HG02943 (cell line): ENCODE measurements around the gene CDK18.

ENCODE experiments used
- ATAC-seq: cut with Tn5 transposase; IDR thresholded peaks from one replicate; pipeline ENCODE4 v1.9.1; 2021; ENCODE audit warnings: mild to moderate bottlenecking, low read depth, moderate library complexity; ENCODE audit not compliant: unreplicated experiment

CDK18 gene

GRCh38 chr1:205502111-205502810 is 2.2 kb upstream of the CDK18 start:
- no peak for ATAC-seq

- no peak for ATAC-seq
Observed at GRCh38 chr1:205502992-205503391, 1.5 kb upstream of the CDK18 start.

DNA sequence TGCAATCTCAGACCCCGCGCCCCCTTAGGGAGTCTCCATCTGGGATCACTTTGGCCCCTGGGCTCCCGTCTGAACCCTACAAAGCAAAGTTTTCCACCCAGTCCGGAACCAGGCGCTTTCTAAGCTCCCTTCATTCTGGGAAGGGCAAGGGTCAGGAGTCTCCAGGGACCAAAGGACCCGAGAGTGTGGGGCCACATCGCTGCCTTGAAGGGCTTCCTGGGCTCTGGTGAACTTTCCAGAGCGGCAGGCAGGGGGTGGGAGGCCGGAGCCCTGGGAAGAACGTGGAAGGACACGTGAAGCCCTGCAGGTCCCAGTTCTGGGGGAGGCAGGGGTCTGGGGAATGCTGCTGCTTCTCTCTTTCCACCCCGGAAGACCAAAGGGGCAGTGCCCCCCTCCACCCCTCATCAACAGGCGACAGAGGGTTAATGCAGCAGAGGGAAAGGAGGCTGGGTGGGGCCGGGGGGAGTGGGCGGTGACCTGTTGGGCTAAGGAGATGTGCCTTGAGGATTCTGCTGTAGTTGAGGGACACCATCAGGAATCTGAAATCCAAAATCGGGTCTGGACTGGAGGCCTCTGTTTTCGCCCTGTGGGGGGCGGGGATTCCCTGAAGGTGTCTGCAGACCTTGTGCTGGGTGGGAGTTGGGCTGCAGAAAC is 734 bp downstream of the CDK18 start:
- ATAC-seq: no peak

DNA sequence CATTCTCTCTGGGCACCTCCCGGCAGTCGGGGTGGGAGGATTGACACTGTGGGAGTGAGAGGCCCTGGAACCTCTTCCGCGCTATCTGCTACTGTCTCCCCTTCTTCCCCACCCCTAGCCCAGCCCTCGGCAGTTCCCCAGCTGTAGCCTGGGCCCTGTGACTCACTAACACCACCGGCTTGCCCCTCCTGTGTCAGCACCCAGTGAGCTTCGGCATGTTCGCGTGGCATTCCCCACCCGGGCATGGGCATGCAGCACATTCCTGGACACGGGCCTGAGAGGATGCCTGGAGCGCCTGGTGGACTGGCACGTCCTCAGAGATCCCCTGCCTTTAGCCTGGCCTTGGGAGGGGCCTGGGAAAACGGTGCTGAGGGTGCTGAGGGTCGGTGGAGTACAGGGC is 1.3 kb downstream of the CDK18 start:
- no peak for ATAC-seq

DNA sequence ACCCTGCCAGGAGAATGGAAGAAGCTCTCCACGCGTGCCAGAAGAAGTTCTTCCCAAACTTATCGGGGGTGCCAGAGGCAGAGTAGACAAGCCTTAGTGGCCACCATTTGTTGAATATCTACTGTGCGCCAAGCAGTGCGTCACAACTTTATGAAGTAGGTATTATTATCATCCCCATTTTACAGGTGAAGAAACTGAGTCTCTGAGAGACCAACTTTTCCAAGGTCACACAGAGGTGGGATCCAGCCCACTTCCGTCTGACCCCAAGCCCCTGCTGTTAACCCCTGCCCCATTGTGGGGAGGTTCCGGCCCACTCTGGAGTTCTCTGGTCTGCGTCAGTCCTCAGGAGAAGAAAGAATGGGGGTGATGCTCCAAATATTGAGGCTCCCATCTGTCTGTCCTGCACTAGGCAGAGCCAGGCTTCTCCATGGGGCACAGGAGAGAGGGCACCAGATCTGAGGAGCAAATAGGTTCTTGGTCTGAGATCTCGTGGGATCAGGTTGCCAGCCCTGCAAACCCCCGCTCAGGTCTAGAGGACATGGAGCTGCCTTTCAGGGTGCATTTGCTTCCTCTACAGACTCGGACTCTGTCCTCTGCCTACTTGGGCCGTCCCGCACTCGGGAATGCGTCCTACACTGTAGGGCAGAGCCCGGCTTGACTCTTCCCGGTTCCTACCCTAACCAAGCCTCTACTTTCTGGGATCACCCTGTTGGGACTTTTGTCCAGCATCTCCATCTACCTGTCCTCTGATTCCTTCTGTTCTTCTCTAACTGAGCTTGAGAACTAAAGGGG is 2.1 kb downstream of the CDK18 start:
- ATAC-seq: no peak

DNA sequence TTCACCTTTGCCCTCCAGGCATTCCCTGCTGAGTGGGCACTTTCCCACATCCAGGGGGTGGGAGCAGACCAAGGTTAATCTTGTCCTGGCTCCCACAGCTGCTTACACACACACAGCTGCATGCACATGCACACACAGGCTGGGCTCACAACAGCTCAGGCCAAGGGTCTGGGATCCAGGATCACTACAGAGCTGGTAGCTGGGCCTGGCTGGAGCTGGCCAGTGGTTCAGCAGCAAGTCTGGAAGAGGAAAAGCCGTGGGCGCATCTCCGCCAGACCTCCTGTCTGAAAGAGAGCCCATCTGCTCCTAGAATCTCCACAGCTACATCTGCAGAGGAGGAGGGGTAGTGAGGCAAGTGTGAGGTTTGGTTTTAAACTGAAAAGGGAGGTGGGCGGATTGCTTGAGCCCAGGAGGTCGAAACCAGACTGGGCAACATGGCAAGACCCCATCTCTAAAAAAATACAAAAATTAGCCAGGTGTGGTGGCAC is 3.8 kb downstream of the CDK18 start:
- no peak for ATAC-seq

DNA sequence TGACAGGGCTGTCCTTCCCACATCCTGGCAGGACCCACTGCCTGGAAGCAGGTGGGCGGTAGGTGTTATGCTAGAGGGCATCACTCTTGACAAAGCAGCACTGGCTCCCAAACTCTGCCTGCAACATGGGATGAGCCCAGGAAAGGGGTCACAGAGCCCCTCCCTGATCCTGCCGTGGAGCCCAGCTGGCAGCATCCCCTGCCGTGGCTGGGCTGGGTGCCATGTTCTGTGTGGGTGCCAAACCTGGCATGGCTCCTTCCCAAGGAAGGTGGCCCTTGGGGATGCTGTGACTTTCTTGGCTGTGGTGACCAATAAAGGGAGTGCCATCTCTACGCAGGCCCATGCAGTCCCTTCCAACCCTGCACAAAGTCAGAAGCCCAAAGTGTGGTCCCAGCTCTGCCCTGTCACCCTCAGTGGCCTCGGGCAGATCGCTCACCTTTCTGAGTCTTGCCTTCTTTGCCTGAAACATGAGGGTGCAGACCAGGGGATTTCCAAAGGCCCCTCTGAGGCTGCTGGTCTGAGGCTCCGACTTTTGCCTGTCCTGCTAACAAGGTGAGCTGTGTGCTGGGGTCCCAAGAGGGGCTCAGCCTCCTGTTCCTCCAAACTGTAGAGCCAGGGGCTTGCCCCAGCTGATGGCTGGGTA is 6.0 kb downstream of the CDK18 start:
- ATAC-seq: no peak

DNA sequence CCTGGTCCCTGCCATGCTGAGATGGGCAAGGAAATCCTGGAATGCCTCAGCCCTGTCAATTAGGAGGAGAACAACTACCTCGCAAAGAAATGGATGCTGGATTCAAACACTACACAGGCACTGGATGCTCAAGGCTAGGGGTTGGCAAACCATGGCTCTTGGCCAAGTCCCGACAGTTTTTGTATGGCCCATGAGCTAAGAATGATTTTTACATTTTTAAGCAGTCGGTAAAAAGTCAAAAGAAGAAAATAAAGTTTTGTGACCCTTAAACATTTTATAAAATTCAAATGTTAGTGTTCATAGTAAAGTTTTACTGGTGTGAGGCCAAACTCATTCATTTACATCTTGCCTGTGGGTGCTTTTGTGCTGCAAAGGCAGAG is 6.5 kb downstream of the CDK18 start:
- no peak for ATAC-seq

GRCh38 chr1:205512059-205513045 is 7.9 kb downstream of the CDK18 start:
- no peak for ATAC-seq

DNA sequence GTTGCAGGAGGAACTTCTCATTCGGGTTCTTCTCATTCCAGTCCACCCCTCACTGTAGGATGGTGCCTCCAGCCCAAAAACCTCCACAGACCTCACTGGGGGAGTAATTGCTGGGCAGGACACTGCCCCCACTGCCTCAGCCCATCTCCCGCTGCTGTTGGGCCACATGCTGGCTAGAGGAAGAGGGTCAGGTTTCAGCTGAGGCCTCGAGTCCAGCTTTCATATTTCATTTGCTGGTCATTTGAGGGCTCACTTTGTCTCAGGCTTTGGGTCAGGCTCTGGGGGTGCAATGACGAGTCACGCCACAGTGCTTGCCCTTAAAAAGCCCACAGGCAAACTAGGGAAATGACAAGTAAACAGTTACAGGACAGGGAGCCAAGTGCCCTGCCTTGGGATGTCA is 9.3 kb downstream of the CDK18 start:
- ATAC-seq: no peak

DNA sequence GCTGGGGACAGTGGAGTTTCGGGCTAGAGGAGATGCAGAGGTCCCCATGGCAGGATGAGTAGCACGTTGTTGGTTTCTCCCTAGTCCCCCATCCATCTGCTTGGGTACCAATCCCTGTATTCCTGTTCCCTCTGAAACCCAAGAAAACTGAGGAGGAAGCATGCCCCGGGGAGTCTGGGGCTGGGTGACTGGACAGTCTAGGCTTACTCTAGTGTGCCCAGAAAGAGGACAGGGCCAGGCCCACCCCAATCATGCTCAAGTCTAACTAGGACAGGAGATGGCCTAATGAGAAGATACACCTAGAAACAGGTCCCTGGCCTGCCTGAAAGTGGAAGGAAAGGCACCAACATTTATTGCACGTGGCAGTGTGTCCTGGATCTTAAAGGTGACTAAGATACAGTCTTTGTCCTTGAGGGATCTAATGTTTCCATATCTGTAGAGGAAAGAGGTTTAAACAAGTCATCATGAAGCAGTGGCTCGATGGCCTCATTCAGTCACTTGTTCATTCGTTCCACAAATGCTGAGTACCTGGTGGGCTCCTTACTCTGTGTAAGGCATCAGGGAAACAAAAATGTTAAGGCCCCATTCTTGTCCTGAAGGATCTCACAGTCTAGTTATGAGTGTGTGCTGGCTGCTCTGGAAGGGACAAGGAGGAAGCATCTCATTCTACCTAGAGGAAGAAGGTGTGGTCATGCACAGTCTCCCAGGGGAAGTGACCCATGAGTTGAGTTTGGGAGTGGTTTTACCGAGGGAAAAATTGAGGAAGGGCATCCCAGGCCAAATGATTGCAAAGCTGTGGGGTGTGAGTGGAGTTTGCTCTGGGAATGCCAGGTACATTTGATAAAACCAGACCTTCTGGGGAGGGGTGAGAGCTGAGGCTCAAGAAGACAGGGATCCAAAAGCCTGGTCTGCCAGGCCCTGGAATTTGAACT is 10.0 kb downstream of the CDK18 start:
- ATAC-seq: no peak

DNA sequence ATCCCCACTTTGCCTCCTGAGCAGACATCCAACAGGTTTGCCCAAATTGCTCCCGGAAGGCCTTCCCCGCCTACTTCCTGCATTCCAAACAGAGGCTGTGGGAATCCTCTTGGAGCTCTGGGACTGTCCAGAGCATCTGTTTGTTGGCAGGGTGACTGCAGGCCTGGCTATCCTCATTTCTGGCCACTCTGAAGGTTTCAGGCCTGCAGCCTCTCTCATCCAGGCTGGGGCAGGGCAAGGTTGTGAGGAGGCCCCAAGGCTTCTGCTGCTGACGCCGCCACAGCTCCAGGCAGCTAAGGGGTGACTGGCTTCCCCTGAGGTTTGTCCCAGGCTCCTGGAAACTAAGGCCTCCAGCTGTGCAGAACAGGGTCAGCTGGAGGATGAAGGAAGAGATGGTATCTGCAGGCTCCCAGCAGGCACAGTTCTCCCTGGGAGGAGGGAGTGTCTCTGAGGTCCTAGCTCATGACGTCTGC is 11.3 kb downstream of the CDK18 start:
- no peak for ATAC-seq

DNA sequence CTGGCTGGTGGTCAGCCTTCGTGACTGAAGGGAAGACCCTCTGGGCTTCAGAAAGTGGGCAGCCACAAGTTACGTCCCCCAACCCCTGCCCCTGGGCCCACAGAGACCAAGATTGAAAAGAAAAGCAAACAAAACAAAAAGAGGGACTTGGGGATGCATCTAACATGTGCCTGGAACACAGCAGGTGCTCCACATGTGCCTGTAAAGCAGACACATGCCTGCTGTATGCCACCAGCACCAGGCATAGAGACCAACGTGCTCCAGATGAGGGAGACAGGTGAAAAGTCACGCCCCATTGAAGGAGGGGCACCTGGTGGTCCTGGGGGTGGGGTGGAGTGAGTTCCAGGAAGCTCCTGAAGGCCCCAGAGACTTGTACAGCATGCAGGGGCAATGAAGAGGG is 11.9 kb downstream of the CDK18 start:
- ATAC-seq: no peak

GRCh38 chr1:205517288-205517687 is 12.8 kb downstream of the CDK18 start:
- no peak for ATAC-seq

GRCh38 chr1:205517763-205518162 is 13.3 kb downstream of the CDK18 start:
- ATAC-seq: no peak

- no peak for ATAC-seq
Observed at GRCh38 chr1:205518661-205519540, 14.4 kb downstream of the CDK18 start.

DNA sequence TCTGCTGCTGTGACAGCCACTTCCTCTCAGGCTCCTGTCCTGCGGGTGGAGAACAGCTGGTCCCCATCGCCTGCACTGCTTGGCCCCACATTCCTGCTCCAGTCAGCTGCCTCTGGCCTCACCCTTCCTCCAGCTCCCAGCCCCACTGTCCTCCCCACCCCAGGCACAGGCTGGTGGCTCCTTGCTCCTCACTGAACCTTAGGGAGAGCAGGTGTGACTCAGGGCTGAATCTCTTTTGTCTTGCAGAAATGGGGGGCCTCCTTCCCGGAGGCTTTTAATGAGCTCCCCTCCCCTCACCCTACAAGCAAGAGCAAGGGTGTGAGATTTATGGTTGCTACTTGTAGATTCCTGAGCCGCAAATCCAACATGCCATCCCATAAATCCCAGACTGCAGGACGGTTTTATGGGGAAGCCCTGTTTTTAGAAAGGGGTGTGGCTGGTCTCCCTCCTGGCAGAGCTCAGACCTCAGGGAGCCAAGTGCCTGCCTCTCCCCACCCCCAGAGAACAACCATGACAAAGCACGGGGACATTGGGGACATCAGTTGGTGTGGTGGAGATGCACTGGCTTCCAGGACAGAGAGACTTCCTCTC is 15.2 kb downstream of the CDK18 start:
- ATAC-seq: no peak
